G401.6 (cell line): ENCODE measurements around the gene CLNS1A.
"Not testable (repeated sequence)": the region's sequence is repeated elsewhere in the genome, so short reads cannot be mapped to it uniquely, and the experiment has no call there.

Experiments
- FAIRE-seq: peaks from 2 replicates; lab custom pipeline; 2012; peaks lifted over from hg19 to GRCh38; lab: Jason Lieb, UNC

Gene CLNS1A, protein sequence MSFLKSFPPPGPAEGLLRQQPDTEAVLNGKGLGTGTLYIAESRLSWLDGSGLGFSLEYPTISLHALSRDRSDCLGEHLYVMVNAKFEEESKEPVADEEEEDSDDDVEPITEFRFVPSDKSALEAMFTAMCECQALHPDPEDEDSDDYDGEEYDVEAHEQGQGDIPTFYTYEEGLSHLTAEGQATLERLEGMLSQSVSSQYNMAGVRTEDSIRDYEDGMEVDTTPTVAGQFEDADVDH

DNA sequence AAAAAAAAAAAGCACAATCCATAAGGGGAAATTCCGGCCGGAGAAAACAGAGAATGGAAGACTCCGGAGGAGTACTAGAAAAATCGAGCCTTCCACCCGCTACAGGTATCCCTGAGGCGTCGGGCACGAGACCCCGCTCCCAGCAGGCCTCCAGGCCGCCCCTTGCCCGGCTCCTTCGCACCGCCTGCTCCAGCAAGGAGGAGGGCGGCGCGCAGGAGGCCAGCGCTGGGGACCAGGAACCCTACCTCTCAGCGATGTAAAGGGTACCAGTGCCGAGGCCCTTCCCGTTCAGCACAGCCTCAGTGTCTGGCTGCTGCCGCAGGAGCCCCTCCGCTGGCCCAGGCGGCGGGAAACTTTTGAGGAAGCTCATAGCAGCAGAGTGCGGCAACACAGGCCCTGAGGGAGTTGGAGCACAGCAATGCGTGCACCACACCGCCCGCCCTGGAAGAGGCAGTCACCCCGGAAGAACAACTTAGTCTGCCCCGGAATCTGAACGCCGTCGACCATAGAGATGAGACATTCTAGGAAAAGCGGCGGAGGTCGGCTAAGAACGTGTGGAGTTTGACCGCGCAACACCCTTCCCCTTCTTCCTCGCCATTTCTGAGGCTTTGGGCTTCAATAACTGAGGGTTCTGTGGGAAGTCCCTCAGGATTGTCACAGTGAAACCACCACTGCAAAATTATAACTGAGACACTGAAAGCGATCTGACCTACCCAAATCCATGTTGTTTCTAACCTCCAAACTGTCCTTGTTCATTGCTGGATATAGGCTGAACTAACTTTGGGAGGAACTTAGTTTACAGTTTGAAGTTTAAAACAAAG, at the start of gene CLNS1A:
CLNS1A (minus strand) TSS at position 450 of the 821 bp plus-strand sequence; CDS start at position 370, 80 bp downstream.
- peak; percentile 71 for FAIRE-seq

GRCh38 chr11:77687088-77687487, 49.5 kb upstream of the CLNS1A start:
- no peak for FAIRE-seq

DNA sequence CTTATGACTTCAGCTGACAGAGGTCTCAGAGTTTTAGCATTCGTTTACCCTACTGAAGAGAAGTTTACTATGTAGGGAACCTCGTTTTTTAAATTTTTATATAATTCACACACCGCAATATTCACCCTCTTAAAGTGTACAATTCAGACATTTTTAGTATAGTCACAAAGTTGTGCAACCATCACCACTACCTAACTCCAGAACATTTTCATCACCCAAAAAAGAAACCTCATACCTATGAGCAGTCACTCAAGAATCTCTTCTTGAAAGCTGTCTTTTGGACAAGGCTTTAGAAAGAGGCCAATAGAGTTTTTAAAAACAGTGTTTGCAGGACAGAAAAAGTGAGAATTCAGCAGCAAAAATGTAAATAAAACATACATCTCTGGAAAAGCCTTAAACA, 39.5 kb upstream of the CLNS1A start:
- FAIRE-seq = no peak

GRCh38 chr11:77672264-77672663, 34.7 kb upstream of the CLNS1A start:
- FAIRE-seq = no peak

DNA sequence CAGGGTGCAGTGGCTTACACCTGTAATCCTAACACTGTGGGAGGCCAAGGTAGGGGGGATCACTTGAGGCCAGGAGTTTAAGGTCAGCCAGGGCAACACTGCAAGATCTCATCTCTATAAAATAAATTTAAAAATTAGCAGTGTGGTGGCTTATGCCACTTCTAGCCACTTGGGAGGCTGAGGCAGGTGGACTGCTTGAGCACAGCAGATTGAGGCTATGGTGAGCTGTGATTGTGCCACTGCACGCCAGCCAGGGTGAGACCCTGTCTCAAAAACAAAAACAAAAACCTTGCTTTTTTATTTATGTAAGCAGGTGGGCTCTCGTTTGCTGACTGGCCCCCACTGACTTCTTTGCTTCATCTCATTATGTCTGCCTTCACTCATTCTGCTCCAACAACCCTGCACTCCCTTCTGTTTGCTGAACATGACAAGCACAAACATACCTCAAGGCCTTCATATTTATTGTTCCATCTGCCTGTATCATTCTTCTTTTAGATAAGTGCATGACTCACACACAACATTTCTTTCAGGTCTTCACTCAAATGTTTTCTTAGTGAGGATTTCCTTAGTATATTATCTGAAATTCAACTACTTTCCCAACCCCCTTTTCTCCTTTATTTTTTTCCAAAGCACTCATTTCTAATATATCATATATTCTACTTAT, 32.4 kb upstream of the CLNS1A start:
- no peak for FAIRE-seq

DNA sequence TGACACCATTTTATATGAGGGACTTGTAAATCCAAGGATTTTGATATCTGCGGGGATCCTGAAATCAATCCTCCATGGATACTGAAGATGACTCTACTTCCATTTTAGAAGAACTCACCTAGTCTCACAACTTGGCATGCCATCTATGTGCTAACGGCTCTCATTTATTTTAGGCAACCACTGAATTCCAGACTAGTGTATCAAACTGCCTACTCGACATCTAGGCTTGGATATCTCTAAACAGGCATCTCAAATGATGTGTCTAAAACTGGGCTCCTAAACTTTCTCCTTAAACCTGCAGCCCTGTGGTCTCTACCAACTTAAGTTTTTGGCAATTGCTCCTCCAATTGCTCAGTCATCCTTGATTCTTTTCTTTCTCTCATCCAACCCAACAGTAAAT, 31.2 kb upstream of the CLNS1A start:
- no peak for FAIRE-seq

GRCh38 chr11:77665240-77665965, 27.8 kb upstream of the CLNS1A start:
- FAIRE-seq = no peak

GRCh38 chr11:77661670-77662069, 24.1 kb upstream of the CLNS1A start:
- FAIRE-seq = no peak

- no peak for FAIRE-seq
Observed at GRCh38 chr11:77660947-77661346, 23.4 kb upstream of the CLNS1A start.

- no peak for FAIRE-seq
Observed at GRCh38 chr11:77658213-77659013, 20.8 kb upstream of the CLNS1A start.

DNA sequence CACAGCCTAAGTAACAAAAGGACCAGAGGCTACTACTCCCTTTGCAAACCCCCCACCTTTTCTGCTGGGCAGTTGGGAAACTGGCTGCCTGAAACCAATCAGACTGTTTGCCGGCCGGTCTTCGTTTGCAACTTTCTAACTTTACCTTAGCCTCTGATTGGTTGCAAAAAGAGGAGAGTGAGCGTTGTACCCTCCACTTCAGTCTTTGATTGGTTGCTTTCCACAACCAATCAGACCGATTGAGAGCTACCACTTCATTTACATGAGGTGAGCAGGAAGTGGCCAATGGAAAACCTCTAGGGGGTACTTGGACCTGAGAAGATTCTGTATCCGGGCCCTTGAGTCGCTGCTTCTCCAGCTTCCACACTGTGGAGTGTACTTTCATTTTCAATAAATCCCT, 18.8 kb upstream of the CLNS1A start:
- FAIRE-seq = no peak

- FAIRE-seq = no peak
Observed at GRCh38 chr11:77654770-77655434, 17.3 kb upstream of the CLNS1A start.

- no peak for FAIRE-seq
Observed at GRCh38 chr11:77650123-77650522, 12.5 kb upstream of the CLNS1A start.

DNA sequence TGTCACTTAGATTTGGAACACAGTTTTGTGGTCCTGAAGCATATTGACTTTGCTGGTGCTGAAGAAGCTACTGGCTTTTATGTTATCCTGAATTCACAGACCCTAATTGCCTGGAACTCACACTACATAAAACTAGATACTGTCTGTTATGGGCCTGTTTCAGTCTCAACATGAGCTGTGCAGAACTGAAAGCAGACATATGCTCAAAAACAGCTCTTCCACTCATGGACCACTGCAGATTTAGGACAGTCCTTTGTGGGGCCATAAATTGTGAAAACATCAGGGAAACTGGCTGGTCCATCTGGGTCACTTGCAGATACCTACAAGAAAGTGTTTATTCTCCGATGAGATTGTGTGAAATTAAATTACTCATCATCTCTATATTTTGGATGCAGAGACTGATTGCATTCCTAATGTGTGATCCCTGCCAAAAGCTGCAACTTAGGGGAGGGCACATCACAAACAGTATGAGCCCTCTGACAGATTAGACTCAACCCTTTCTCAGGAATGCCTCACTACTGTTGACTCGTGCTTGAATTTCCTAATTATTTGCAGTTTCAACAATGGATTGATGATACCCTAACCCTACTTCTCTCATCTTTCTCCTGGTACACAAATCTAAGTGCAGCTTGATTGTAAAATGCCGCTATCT, 10.2 kb upstream of the CLNS1A start:
- no peak for FAIRE-seq

DNA sequence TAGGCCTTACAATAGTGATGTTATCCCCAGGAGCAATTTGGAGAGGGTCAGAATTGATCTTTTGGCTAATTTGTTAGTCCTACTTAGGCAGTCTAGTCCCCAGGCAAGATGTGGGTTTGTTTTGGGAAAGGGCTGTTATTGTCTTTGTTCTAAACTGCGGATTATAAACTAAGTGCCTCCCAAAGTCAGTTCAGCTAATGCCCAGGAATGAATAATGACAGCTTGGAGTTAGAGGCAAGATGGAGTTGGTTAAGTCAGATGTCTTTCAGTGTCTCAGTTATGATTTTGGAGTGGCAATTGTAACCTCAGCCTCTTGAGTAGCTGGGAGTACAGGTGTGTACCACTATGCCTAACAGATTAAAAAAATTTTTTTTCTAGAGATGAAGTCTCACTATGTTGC, 7.3 kb upstream of the CLNS1A start:
- no peak for FAIRE-seq

GRCh38 chr11:77642228-77642627, 4.6 kb upstream of the CLNS1A start:
- no peak for FAIRE-seq

- no peak for FAIRE-seq
Observed at GRCh38 chr11:77636731-77637344, 756 bp downstream of the CLNS1A start.

GRCh38 chr11:77633926-77634325, 3.7 kb downstream of the CLNS1A start:
- not testable (repeated sequence) for FAIRE-seq

GRCh38 chr11:77630157-77630710, 7.4 kb downstream of the CLNS1A start:
- no peak for FAIRE-seq
